ENCODE data around the gene OR2V1.
"Not testable (repeated sequence)": the region's sequence is repeated elsewhere in the genome, so short reads cannot be mapped to it uniquely, and the experiment has no call there.

GRCh38 chr5:181101030-181101641 lies 29.8 kb downstream of the OR2V1 start:
- not testable (repeated sequence) for TF ChIP-seq NFRKB (IDR thresholded peaks at IDR 0.05); SP1 (IDR thresholded peaks at IDR 0.05); L3MBTL2 (conservative IDR thresholded peaks at IDR 0.05); FOXM1 (IDR thresholded peaks at IDR 0.05; ENCODE audit: borderline replicate concordance); ARNT (IDR thresholded peaks at IDR 0.05); FOXK2 (IDR thresholded peaks at IDR 0.05); PKNOX1 (IDR thresholded peaks at IDR 0.05); TARDBP (IDR thresholded peaks at IDR 0.05); HDGF (IDR thresholded peaks at IDR 0.05; ENCODE audit: borderline replicate concordance); SUZ12 (IDR thresholded peaks at IDR 0.05); CTBP1 (IDR thresholded peaks at IDR 0.05; ENCODE audit: borderline replicate concordance); FOXA1 (IDR thresholded peaks at IDR 0.05); BHLHE40 (IDR thresholded peaks at IDR 0.05; ENCODE audit: borderline replicate concordance)
